ENCODE measurements around the gene CDCP1. TPM values are rescaled to one million over a fixed set of nuclear protein-coding genes. Genes with fewer than 3 reads are reported as not detected.
"Not testable (repeated sequence)": the region's sequence is repeated elsewhere in the genome, so short reads cannot be mapped to it uniquely, and the experiment has no call there.

The CDCP1 gene
- total RNA-seq, 1 donor from 2014 or later = 0.53 TPM

GRCh38 chr3:45060165-45060892, 85.8 kb downstream of the CDCP1 start:
- DNase-seq (ENCODE audit: low spot score) = no peak
- ATAC-seq = no peak

DNA sequence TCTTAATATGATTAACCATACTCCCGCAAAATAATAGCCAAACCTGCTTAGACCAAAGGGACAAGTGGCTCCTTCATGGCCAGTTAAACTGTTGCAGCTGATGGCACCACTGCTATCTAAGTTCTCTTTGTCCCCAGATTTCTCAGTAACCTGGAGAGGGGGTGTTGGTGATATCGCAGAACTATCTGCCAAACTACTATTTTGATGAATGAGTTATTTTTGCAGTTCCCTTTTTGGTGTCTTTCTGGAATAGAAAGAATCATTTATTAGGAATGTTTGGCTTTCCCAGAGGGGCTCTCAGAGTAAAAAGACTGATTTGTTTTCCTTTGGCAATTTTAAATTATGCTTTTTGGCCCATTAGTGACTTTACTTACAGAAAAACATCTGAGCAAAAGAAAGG, 87.0 kb downstream of the CDCP1 start:
- ATAC-seq (no peak), DNase-seq (ENCODE audit: low spot score) (no peak)

GRCh38 chr3:45057557-45057956, 88.6 kb downstream of the CDCP1 start:
- no peak for ATAC-seq

GRCh38 chr3:45056608-45057301, 89.4 kb downstream of the CDCP1 start:
- ATAC-seq = no peak

More at GRCh38 chr3:45057557-45057956, 88.6 kb downstream of the CDCP1 start:
- no peak for DNase-seq (ENCODE audit: low spot score)

DNA sequence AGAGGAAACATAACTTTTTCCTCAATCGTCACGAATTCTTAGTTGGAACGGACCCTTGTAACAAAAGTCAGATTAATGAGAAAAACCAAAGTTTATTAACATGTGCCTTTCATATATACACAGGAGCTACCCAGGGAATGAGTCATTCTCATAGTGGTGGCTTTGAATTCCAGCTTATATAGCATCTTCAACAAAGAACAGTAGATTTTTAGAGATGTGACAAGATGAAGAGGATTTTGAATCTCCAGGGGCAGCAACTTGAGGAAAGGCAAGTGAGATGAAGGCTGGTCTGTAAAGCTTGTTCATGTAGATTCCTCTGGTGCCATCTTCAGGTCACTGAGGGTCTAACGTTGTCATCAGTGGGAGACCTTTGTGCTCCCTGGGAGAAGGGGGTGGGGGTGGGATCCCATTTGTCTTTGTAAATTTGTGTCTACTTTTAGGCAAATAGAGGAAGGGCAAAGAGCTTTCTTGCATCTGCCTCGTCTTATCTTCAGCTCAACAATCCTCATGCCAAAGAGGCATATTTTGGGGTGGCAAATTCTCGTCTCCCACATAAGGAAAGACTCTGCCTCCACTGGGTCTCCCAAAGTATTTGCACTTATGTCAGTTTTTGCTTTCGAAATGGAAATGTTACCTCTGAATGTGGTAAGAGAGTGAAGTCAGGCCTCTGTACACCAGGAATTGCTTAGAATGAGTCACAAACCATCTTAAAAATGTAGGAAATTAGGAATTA, 90.6 kb downstream of the CDCP1 start:
- DNase-seq (ENCODE audit: low spot score) (no peak), ATAC-seq (no peak)

More at GRCh38 chr3:45056608-45057301, 89.4 kb downstream of the CDCP1 start:
- DNase-seq (ENCODE audit: low spot score) = no peak

DNA sequence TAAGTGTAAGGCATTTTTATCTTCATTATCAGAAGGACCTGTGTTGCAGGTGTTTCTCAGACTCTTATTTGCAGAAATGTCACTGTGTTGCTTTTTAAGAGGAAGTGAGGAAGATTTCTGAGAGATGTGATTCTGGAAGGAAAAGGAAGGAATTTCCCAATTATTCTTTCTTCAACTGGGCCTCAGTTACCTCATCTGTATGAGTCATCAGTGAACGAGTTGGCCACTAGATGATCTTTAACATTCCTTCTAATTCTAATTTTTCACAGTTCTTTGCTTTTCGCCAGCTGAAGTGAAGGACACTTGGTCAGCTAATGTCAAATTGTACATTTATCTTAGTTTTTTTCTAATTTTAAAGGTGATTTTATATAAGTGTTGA, 91.2 kb downstream of the CDCP1 start:
- no peak for DNase-seq (ENCODE audit: low spot score)
- ATAC-seq = no peak

DNA sequence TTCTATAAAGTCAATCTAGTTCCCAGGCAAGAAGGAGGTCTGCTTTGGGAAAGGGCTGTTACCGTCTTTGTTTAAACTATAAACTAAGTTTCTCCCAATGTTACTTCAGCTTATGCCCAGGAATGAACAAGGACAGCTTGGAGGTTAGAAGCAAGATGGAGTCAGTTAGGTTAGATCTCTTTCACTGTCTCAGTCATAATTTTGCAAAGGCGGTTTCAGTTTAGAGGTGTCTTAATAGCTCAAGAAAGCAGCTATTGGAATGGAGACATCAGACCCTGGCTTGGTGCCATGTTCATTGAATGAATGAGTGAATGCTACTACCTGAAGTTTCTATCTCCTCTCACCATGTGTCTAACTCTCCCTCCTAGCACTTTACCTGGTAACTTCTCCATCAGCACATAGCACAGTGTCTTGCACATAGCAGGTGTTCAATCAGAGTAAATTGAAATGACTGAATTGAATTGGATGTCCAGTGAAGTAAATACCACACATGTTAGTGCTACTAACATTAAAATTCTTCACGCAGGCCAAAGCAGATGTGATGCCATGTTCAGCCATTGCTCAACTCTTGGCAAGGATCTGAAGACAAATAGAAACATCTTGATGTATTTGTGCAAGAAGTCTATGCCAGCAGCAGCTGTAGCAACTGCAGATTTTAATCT, 91.9 kb downstream of the CDCP1 start:
- no peak for DNase-seq (ENCODE audit: low spot score)
- ATAC-seq = no peak

DNA sequence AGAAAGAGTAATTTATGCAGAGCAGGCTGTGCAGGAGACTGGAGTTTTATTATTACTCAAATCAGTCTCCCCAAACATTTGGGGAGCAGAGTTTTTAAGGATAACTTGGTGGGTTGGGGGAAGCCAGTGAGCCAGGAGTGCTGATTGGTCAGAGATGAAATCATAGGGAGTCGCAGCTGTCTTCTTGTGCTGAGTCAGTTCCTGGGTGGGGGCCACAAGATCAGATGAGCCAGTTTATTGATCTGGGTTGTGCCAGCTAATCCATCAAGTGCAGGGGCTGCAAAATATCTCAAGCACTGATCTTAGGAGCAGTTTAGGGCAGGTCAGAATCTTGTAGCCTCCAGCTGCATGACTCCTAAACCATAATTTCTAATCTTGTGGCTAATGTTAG, 92.4 kb downstream of the CDCP1 start:
- not testable (repeated sequence) for DNase-seq (ENCODE audit: low spot score); ATAC-seq

GRCh38 chr3:45051685-45052084, 94.5 kb downstream of the CDCP1 start:
- ATAC-seq (no peak), DNase-seq (ENCODE audit: low spot score) (no peak)

DNA sequence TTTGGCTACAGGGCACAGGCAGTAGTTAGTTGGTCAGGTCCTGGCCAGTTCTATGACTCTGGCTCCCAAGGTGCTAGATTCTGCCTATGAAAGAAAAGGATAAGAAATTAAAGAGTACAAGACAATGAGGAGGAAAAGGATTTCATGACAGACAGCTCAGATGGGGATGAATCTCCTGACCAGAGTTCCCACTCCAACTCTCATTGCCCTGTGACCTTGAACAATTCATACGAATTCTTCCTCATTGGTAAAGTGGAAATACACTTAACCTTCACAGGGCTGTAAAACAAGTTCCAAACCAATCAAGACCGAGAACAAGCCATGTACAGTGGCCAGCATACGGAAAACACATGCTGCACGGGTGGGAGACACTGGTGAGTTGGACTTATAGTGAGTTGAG, 96.4 kb downstream of the CDCP1 start:
- DNase-seq (ENCODE audit: low spot score) = no peak
- no peak for ATAC-seq

DNA sequence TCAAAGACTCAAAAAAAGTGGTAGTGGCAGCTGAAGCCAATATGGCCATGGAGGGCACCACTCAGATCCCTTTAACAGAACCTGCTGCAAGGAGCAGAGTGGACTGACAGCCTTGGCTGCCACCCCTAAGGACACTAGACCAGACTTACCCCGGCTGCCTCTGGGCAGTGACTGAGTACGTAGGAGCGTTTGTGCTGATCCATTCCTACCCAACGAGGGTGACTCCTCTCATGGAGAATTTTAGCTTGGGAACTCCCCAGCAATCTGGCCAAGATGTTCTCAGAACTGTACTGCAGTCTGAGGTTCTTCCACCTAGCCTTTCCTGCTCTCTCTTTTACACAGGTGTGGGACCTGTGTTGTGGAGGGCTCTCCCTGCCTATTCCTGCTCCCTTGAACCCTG, 97.9 kb downstream of the CDCP1 start:
- ATAC-seq (no peak), DNase-seq (ENCODE audit: low spot score) (no peak)

GRCh38 chr3:45043728-45044299, 102.4 kb downstream of the CDCP1 start:
- ATAC-seq (no peak), DNase-seq (ENCODE audit: low spot score) (no peak)

DNA sequence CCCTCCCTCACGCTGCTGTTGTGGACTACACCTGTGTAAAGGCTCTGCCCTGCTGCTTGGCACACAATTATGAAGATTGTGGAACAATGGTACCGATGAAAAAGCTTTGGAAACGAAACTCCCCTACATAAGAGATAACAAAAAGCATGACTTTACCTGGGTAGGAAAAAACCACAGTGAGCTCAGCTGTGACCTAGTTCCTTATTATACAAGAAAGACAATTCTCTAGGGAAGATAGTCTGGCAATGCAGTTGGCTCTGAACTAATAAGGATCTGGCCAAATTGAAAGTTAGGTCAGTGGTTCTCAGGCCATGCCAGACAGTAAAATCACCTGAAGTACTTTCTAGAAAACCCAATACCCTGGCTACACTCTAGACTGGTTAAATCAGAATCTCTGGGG, 104.0 kb downstream of the CDCP1 start:
- DNase-seq (ENCODE audit: low spot score) (no peak), ATAC-seq (no peak)

GRCh38 chr3:45041666-45042065, 104.5 kb downstream of the CDCP1 start:
- DNase-seq (ENCODE audit: low spot score) = no peak

DNA sequence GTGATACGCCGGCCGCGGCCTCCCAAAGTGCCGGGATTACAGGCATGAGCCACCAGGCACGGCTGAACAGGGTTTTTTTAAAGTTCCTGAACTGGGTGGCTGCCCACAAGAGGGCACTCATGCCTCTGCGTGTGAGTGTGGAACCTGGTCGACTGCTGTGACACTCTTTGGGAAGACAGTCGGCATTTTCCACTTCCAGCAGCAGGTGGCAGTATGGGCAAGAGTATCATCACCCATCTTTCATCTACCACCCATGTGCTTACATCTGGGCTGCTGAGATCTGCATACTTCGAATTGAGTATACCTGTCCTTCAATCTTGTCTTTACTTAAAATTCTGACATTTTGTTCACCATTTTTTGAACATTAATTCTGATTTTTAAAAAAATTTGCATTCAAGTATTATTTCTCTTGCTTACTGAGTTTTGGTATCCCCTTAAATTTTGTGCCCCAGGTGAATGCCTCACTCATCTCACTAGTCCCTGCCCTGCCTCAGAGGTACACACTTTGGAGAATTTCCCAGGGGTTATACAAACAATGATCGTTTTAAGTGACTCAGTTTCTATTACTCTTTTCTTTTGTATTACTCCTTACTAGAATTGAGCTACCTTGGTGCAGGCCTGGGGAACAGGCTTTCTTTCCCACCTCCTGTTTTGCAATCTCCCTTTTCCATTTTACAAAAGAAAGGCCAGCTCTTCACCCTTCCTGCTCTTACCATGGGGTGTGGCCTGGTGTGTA, 108.3 kb downstream of the CDCP1 start:
- peak; percentile 91 for DNase-seq (ENCODE audit: low spot score)

More at GRCh38 chr3:45041666-45042065, 104.5 kb downstream of the CDCP1 start:
- ATAC-seq = no peak

GRCh38 chr3:45035441-45036301, 110.5 kb downstream of the CDCP1 start:
- ATAC-seq (no peak), DNase-seq (ENCODE audit: low spot score) (no peak)

More for the DNA sequence above, 108.3 kb downstream of the CDCP1 start:
- peak; percentile 98 for ATAC-seq

GRCh38 chr3:45034612-45035252, 111.4 kb downstream of the CDCP1 start:
- peak; percentile 51 for DNase-seq (ENCODE audit: low spot score)
- peak; percentile 27 for ATAC-seq

GRCh38 chr3:45033791-45034190, 112.4 kb downstream of the CDCP1 start:
- DNase-seq (ENCODE audit: low spot score) = no peak
- ATAC-seq = no peak
